Upper lobe of left lung (tissue), 4 donors: ENCODE data around the gene RASSF4.

Experiments used
- CTCF ChIP-seq, 6 experiments: fragments of 450-650 bp in 4 of 6; fragments of 200-600 bp in 2 of 6; sonication (generic) in 2 of 6; IDR thresholded peaks; one replicate each; pipeline ENCODE4 v1.5.1; 2016 to 2019; ENCODE audit warnings: antibody characterized with exemption in 6 of 6
- EP300 ChIP-seq, 4 donors: sonication (generic); formaldehyde crosslinking; IDR thresholded peaks; one replicate each; pipeline ENCODE4 v1.5.1; 2017; ENCODE audit warnings: antibody characterized with exemption in 4 of 4, control low read depth in 2 of 4
- POLR2A ChIP-seq, 4 donors: fragments of 450-650 bp; IDR thresholded peaks; one replicate each; pipeline ENCODE4 v1.5.1; 2016 to 2017; ENCODE audit warnings: antibody characterized with exemption in 4 of 4, mild to moderate bottlenecking in 2 of 4
- POLR2AphosphoS5 ChIP-seq, 2 donors: sonication (generic); formaldehyde crosslinking; IDR thresholded peaks; one replicate each; pipeline ENCODE4 v1.5.1; 2017; ENCODE audit warnings: antibody characterized with exemption in 2 of 2

GRCh38 chr10:45001381-45002148, 42.0 kb downstream of the RASSF4 start:
- TF ChIP-seq CTCF (IDR thresholded peaks at IDR 0.05) (peak in 3 of 6 experiments; percentile 6 to 49 (median 10)), POLR2A (IDR thresholded peaks at IDR 0.05) (peak in 2 of 4 donors; percentile 3 to 52), POLR2AphosphoS5 (IDR thresholded peaks at IDR 0.05) (peak; percentile 42 to 52), EP300 (IDR thresholded peaks at IDR 0.05) (peak in 1 of 4 donors; percentile 2)
